AG04449 (cell line): ENCODE measurements around the gene SYNGR2.
A peak's percentile ranks its signal among the peaks of the same experiment; 100 is the strongest.

Experiments
- CTCF ChIA-PET: fragments of 350-600 bp; formaldehyde crosslinking; extraction: SDS; loops from one replicate; lab custom pipeline; 2021; ENCODE audit warnings: antibody characterized with exemption; lab: Yijun Ruan, JAX
- POLR2A ChIA-PET: fragments of 400-600, 350-600 bp; formaldehyde crosslinking; extraction: SDS; loops from one replicate; lab custom pipeline; 2020; ENCODE audit warnings: antibody characterized with exemption, inconsistent platforms; lab: Yijun Ruan, JAX
- DNase-seq: peaks from one replicate; pipeline ENCODE4 v3.0.0-alpha.2; 2010; ENCODE audit warnings: low read depth, low spot score
- H3K4me3 ChIP-seq: 2 replicates; pipeline ENCODE4 v1.5.1; 2011; ENCODE audit warnings: low read depth, mild to moderate bottlenecking, control low read depth, low read length
- TF ChIP-seq, protein P1 (sequence below): IDR thresholded peaks from one replicate; pipeline ENCODE4 v1.5.1; 2011; ENCODE audit warnings: mild to moderate bottlenecking, moderate library complexity, low read length, control low read depth, inconsistent platforms; ENCODE audit not compliant: insufficient read depth; ENCODE audit errors: missing control alignments

Gene SYNGR2

DNA sequence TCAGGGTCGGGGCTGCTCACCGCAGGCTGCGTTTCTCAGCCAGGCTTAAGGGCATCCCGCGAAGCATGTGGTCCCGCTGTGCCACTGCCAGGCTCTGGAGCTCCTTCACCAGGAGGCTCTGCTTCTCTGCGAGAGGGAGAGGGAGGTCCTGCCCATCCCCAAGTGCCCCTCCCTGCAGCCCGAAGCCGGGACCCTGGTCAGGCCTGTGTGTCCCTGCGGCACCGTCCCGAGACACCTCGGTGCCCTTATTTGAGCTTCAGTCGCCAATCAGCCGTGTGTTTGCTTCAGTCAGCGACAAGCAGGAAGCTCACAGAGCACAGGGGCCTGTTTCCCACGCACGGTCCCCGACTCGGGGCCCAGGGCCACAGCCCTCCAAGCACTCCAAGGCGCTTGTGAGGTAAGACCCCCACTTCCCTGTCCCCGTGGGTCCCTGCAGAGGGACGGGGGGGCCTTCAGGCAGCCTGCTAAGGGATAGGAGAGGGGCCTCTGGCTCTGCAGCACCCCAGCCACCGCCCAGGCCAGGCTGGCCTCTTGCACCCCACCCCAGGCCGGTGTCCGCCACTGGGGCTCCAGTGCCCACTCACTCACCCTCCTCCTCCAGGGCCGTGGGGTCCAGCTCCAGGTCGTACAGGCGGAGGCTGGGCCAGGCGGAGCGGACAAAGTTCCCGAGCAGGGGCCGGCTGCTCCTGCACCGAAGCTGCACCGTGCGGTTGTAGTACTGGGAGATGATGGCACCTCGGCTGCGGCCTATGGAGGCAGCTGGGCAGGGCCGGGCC is 43.1 kb upstream of the SYNGR2 start:
- no peak overlapping the region for H3K4me3 ChIP-seq
- ChIA-PET CTCF (interaction anchor here (7.5 kb wide), 1 partner anchor 12 kb away, joined by 43 read pairs; no protein-coding TSS in a partner anchor), POLR2A (interaction anchor here (0.6 kb wide), 1 partner anchor 14 kb away, joined by 3 read pairs; no protein-coding TSS in a partner anchor)
- no peak for DNase-seq
- TF ChIP-seq, protein P1, sequence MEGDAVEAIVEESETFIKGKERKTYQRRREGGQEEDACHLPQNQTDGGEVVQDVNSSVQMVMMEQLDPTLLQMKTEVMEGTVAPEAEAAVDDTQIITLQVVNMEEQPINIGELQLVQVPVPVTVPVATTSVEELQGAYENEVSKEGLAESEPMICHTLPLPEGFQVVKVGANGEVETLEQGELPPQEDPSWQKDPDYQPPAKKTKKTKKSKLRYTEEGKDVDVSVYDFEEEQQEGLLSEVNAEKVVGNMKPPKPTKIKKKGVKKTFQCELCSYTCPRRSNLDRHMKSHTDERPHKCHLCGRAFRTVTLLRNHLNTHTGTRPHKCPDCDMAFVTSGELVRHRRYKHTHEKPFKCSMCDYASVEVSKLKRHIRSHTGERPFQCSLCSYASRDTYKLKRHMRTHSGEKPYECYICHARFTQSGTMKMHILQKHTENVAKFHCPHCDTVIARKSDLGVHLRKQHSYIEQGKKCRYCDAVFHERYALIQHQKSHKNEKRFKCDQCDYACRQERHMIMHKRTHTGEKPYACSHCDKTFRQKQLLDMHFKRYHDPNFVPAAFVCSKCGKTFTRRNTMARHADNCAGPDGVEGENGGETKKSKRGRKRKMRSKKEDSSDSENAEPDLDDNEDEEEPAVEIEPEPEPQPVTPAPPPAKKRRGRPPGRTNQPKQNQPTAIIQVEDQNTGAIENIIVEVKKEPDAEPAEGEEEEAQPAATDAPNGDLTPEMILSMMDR: no peak

DNA sequence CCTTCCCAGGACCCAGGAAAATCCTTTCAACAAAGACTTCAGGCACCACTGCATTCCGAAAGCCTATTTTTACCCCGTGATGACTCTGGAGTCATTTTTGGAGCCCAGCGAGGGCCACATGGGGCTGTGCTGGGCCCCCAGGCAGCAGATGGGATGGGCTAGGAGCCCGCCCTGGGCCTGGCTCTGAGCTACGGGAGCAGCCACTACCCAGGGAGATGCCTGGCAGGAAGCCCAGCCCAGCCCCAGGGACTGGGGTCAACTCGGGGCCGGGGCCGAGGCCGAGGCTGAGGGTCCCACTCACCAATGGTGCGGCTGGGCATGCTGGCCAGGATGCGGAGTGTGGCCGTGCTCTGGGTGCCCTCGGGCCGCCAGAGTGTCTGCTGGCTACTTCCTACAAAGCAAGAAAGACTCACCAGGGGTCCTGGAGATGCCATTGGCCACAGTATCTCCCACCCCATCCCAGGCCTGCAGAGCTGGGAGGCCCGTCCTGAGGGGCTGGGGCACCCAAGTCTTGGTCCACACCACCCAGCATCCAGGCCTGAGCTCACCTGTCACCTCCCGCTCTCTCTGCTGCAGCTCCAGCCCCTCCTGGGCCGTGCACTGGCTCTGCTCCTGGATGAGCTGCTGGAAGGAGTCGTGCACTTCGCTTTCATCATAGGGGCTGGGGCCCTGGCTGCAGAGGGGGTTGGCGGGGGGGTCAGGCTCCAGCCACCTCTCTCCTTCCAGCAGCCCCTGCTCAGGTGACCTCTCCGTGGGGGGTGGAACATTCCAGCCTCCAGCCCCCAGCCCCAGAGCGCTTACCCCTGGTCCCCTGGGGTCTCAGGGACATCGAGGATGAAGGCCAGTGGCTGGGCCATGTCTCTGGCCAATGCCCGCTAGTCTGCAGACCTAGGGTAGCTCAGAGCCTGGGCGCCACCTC is 42.1 kb upstream of the SYNGR2 start:
- POLR2A ChIA-PET: no interaction called here
- no peak overlapping the region for H3K4me3 ChIP-seq
- TF ChIP-seq, protein P1: no peak
- CTCF ChIA-PET: interaction anchor here (0.6 to 7.5 kb wide), 4 partner anchors 10 to 779 kb away, joined by 3 to 43 read pairs (median 6); no protein-coding TSS in a partner anchor
- DNase-seq: no peak

DNA sequence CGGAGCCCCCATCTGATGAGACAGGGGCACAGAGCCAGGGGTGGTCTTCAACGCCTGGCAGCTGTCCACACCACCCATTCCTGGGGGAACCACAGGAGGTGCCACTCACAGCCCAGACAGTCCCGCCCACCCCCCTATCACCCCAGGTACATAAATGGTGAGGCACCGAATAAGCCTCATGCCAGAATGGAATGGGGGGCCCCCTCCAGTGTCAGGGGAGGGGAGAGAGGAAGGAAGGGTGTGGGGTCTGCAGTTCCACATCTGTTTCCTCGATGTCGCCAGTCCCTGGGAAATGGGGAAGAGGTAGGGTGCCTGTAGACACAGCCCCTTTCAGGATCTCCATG is 41.5 kb upstream of the SYNGR2 start:
- ChIA-PET CTCF (interaction anchor here (1.0 to 7.5 kb wide), 4 partner anchors 10 to 124 kb away, joined by 4 to 43 read pairs (median 7); partner anchors contain the start of gene TK1), POLR2A (no interaction called here)
- TF ChIP-seq, protein P1: no peak
- DNase-seq: no peak
- no peak overlapping the region for H3K4me3 ChIP-seq

DNA sequence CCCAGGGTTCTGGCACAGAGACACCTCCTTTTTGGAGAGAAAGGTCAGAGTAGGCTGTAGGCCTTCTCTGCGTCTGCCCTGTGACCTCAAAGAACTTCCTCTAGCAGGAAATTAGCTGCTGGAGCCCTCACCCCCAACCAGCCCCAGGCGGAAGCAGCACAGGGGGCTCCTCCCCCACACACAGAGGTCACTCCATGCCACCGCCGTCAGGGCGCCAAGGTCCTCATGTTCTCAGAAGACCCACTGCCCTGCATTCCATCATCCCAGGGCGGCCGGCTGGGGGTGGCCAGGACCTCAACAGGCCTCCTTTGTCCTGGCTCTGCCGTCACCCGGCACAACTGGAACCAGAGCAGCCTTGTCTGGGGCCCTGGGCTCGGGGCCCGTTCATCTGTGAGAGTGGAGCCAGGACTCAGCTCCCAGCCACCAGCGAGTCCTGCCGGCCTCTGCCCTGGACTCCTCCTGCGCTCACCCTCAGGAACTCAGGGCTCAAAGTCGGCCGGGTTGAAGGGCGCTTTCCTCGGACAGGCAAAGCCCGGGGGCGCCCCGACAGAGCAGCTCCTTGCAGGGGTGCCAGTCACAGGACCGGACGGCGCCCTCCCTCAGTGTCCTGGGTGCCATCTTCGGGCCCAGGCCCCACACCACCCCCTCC is 41.0 kb upstream of the SYNGR2 start:
- H3K4me3 ChIP-seq: no peak overlapping the region; the same call in 1 of the 2 replicates
- TF ChIP-seq, protein P1: no peak
- DNase-seq: no peak
- ChIA-PET CTCF (interaction anchor here (0.6 to 7.5 kb wide), 5 partner anchors 9 to 123 kb away, joined by 3 to 43 read pairs (median 6); partner anchors contain the start of gene TK1), POLR2A (no interaction called here)

DNA sequence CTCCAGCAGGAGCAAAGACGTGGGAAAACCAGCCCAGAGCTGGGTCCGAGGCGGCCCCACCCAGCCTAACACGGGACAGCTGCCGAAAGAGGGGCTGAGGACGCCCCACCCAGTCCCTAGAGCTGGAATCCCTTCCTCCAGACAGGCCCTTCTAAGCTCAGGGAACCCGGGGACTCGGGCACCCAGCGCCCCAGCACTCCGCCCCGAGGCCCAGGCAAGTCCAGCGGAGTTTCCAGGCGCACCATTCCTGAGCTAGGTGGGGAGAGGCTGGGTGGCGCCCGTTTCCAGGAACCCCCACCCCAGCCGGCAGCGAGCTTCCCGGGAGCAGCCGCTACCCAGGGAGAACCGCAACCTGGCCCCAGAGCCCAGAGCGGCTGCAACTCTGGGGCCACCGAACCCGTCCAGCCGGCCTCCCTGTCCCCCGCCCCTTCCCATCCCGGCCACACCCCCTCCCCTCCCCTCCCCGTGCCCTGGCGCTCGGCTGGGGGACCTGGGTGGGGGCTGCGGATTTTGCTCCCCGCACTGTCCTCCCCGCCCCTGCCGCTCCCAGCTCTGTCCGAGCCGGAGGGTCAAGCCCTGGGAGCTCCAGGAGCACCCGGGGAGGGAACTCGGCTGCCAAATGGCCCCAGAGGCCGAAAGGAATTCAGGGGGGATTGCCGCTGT is 40.4 kb upstream of the SYNGR2 start:
- peak overlapping the region; percentile 52 for H3K4me3 ChIP-seq
- POLR2A ChIA-PET: no interaction called here
- CTCF ChIA-PET: interaction anchor here (1.6 to 7.5 kb wide), 3 partner anchors 15 to 123 kb away, joined by 6 to 43 read pairs (median 8); partner anchors contain the start of gene TK1
- no peak for DNase-seq
- TF ChIP-seq, protein P1: no peak
